NT2/D1 (cell line): Measurements from ENCODE around the gene ASB9.

ENCODE experiments used
- DNase-seq: peaks from one replicate; pipeline ENCODE4 v3.0.0-alpha.2; 2011; ENCODE audit warnings: low read depth, low spot score
- H3K27me3 ChIP-seq: 2 replicates; pipeline ENCODE4 v1.6.0; 2011; ENCODE audit warnings: mild to moderate bottlenecking; ENCODE audit not compliant: insufficient read length, insufficient read depth
- H3K36me3 ChIP-seq: 2 replicates; pipeline ENCODE4 v1.6.1; 2011; ENCODE audit warnings: mild to moderate bottlenecking, low read length, mixed read lengths; ENCODE audit not compliant: insufficient read depth, insufficient read length
- H3K4me1 ChIP-seq: 2 replicates; pipeline ENCODE4 v1.5.1; 2011; ENCODE audit not compliant: insufficient read depth, insufficient read length
- H3K4me3 ChIP-seq: 2 replicates; pipeline ENCODE4 v1.5.1; 2011; ENCODE audit warnings: low read depth; ENCODE audit not compliant: insufficient read length
- H3K9ac ChIP-seq: 2 replicates; pipeline ENCODE4 v1.6.0; 2011; ENCODE audit warnings: low read depth; ENCODE audit not compliant: insufficient read length
- H3K9me3 ChIP-seq: 2 replicates; pipeline ENCODE4 v1.5.1; 2011; ENCODE audit warnings: mild to moderate bottlenecking, low read length; ENCODE audit not compliant: insufficient read depth
- SUZ12 ChIP-seq: IDR thresholded peaks from 2 replicates; pipeline ENCODE4 v1.6.1; 2011; ENCODE audit not compliant: insufficient read length, insufficient read depth; ENCODE audit errors: extremely low read depth
- YY1 ChIP-seq: IDR thresholded peaks from 2 replicates; pipeline ENCODE4 v1.6.1; 2011; ENCODE audit not compliant: insufficient read length, insufficient read depth
- ZNF274 ChIP-seq: IDR thresholded peaks from 2 replicates; pipeline ENCODE4 v1.6.1; 2011; ENCODE audit warnings: mild to moderate bottlenecking, low read depth, low read length

Gene ASB9

DNA sequence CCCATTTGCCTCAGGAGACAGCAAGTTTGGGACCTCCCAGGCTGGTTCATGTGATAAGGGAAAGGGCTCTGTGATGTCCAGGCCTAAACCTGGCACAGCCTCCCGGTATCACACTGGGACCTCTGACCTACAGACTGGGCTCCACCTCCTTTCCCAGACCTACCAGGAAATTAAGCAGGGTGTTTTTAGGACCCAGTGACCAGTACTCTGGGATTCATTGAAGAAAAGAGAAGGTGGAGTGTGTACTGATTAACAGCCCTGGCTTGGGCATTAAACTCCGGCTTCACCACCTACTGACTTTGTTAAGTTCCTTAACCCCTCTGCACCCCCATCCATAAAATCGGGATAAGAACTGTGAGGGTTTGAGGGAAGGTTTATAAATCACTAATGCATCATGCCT lies 28.6 kb downstream of the ASB9 start:
- Histone ChIP-seq H3K4me1 (no peaks in the 10 kb centered on the region), H3K9ac (no peak overlapping the region), H3K9me3 (no peaks in the 10 kb centered on the region), H3K4me3 (no peak overlapping the region), H3K36me3 (no peaks in the 10 kb centered on the region), H3K27me3 (no peaks in the 10 kb centered on the region)
- TF ChIP-seq ZNF274, result no peak
- no peak for TF ChIP-seq YY1
- TF ChIP-seq SUZ12, result no peak
- no peak for DNase-seq

GRCh38 chrX:15240414-15240813 lies 29.5 kb downstream of the ASB9 start:
- H3K9me3 ChIP-seq, result no peaks in the 10 kb centered on the region
- no peak overlapping the region for H3K9ac ChIP-seq
- no peaks in the 10 kb centered on the region for H3K36me3 ChIP-seq
- TF ChIP-seq SUZ12 (no peak), YY1 (no peak), ZNF274 (no peak)
- DNase-seq, result no peak
- no peak overlapping the region for H3K4me3 ChIP-seq
- no peaks in the 10 kb centered on the region for H3K27me3 ChIP-seq
- H3K4me1 ChIP-seq, result no peaks in the 10 kb centered on the region

GRCh38 chrX:15236146-15236545 lies 33.7 kb downstream of the ASB9 start:
- Histone ChIP-seq H3K9ac (no peak overlapping the region), H3K4me1 (no peaks in the 10 kb centered on the region), H3K4me3 (no peak overlapping the region), H3K27me3 (no peaks in the 10 kb centered on the region), H3K9me3 (no peaks in the 10 kb centered on the region), H3K36me3 (no peaks in the 10 kb centered on the region)
- DNase-seq, result no peak
- TF ChIP-seq ZNF274 (no peak), YY1 (no peak), SUZ12 (no peak)

DNA sequence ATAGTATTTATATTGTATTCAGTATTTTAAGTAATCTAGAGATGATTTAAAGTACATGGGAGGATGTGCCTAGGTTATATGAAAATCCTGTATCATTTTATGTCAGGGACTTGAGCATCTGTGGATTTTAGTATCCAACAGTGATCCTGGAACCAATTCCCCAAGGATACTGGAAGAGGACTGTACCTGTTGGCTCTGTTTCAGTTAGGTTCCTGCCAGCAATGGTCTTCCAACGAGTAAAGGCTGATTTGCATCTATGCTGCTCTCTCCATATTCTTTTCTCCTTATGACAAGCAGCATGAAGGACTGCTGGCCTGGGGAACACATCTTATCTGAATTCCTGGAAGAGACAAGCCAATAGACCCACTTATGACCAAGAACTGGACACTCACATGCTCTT lies 34.9 kb downstream of the ASB9 start:
- no peak for DNase-seq
- Histone ChIP-seq H3K9me3 (no peaks in the 10 kb centered on the region), H3K4me3 (no peak overlapping the region), H3K9ac (no peak overlapping the region), H3K27me3 (no peaks in the 10 kb centered on the region), H3K36me3 (no peaks in the 10 kb centered on the region), H3K4me1 (no peaks in the 10 kb centered on the region)
- no peak for TF ChIP-seq SUZ12
- no peak for TF ChIP-seq ZNF274
- TF ChIP-seq YY1, result no peak

- Histone ChIP-seq H3K36me3 (no peaks in the 10 kb centered on the region), H3K9ac (no peak overlapping the region), H3K27me3 (no peaks in the 10 kb centered on the region), H3K4me3 (no peak overlapping the region), H3K9me3 (no peaks in the 10 kb centered on the region), H3K4me1 (no peaks in the 10 kb centered on the region)
- TF ChIP-seq SUZ12 (no peak), YY1 (no peak), ZNF274 (no peak)
- no peak for DNase-seq
These were observed 36.4 kb downstream of the ASB9 start for GRCh38 chrX:15233416-15234015.

GRCh38 chrX:15224747-15225146 lies 45.1 kb downstream of the ASB9 start:
- no peak overlapping the region for H3K4me3 ChIP-seq
- DNase-seq, result no peak
- no peaks in the 10 kb centered on the region for H3K27me3 ChIP-seq
- no peak overlapping the region for H3K9ac ChIP-seq
- TF ChIP-seq ZNF274 (no peak), SUZ12 (no peak), YY1 (no peak)
- no peaks in the 10 kb centered on the region for H3K4me1 ChIP-seq
- no peaks in the 10 kb centered on the region for H3K36me3 ChIP-seq
- H3K9me3 ChIP-seq, result no peaks in the 10 kb centered on the region

DNA sequence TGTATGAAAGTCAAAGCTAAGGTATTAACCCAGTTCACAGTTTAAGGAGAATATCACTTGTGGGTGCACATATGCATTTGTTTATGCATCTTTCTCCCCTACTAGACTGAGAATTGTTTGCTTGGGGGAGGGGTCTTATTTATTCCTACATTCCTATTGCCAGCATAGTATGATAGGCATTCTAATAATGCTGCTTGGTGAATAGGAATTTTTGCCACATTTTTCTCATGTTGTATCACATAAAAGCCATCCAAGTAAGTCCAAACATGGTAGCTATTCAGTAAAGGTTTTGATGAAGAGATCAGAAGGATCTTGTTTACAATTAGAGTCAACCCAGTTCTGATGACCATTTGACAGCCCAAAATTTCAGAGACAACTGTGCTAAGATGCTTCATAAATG lies 48.6 kb downstream of the ASB9 start:
- no peaks in the 10 kb centered on the region for H3K27me3 ChIP-seq
- TF ChIP-seq YY1 (no peak), SUZ12 (no peak), ZNF274 (no peak)

More for the DNA sequence above, 48.6 kb downstream of the ASB9 start:
- Histone ChIP-seq H3K9me3 (no peaks in the 10 kb centered on the region), H3K4me1 (no peaks in the 10 kb centered on the region), H3K9ac (no peak overlapping the region), H3K4me3 (no peak overlapping the region), H3K36me3 (no peaks in the 10 kb centered on the region)
- DNase-seq, result no peak
